Measurements from ENCODE around the gene KLHL26.
A peak's percentile ranks its signal among the peaks of the same experiment; 100 is the strongest.
"Not testable (repeated sequence)": the region's sequence is repeated elsewhere in the genome, so short reads cannot be mapped to it uniquely, and the experiment has no call there.

Gene KLHL26

GRCh38 chr19:18594096-18594823 lies 42.6 kb upstream of the KLHL26 start:
- peak overlapping the region; percentile 75 for H3K4me3 Mint-ChIP-seq
- DNase-seq (ENCODE audit: low spot score in 2 of 2) (peak; percentile 58 to 60), ATAC-seq (replicated peaks; ENCODE audit: extremely low read depth, poor library complexity, severe bottlenecking) (peak; percentile 50)
- no peaks in the 10 kb centered on the region for H3K9me3 Mint-ChIP-seq
- peaks cover 13% of the 10 kb centered on the region for H3K36me3 Mint-ChIP-seq (ENCODE audit: insufficient read depth)
- H3K27ac Mint-ChIP-seq (ENCODE audit: low read depth): no peak overlapping the region
- peaks cover 23% of the 10 kb centered on the region for H3K4me1 Mint-ChIP-seq
- H3K27me3 Mint-ChIP-seq: no peaks in the 10 kb centered on the region

GRCh38 chr19:18594824-18595373 lies 41.9 kb upstream of the KLHL26 start:
- Mint-ChIP-seq H3K36me3 (ENCODE audit: insufficient read depth) (peaks cover 12% of the 10 kb centered on the region), H3K4me1 (peaks cover 18% of the 10 kb centered on the region), H3K9me3 (no peaks in the 10 kb centered on the region), H3K4me3 (peak overlapping the region; percentile 75), H3K27me3 (no peaks in the 10 kb centered on the region), H3K27ac (ENCODE audit: low read depth) (no peak overlapping the region)
- ATAC-seq (replicated peaks; ENCODE audit: extremely low read depth, poor library complexity, severe bottlenecking) (no peak), DNase-seq (ENCODE audit: low spot score in 2 of 2) (no peak)

GRCh38 chr19:18595475-18595874 lies 41.4 kb upstream of the KLHL26 start:
- DNase-seq (ENCODE audit: low spot score in 2 of 2): no peak
- Mint-ChIP-seq H3K36me3 (ENCODE audit: insufficient read depth) (peaks cover 10% of the 10 kb centered on the region), H3K27ac (ENCODE audit: low read depth) (no peak overlapping the region), H3K4me1 (peaks cover 14% of the 10 kb centered on the region), H3K27me3 (no peaks in the 10 kb centered on the region), H3K9me3 (no peaks in the 10 kb centered on the region), H3K4me3 (peak overlapping the region; percentile 75)
- no peak for ATAC-seq (replicated peaks; ENCODE audit: extremely low read depth, poor library complexity, severe bottlenecking)

GRCh38 chr19:18596752-18597157 lies 40.1 kb upstream of the KLHL26 start:
- Mint-ChIP-seq H3K4me1 (peaks cover 10% of the 10 kb centered on the region), H3K36me3 (ENCODE audit: insufficient read depth) (peaks cover 5% of the 10 kb centered on the region), H3K27me3 (peaks cover 5% of the 10 kb centered on the region), H3K4me3 (no peak overlapping the region), H3K27ac (ENCODE audit: low read depth) (no peak overlapping the region), H3K9me3 (no peaks in the 10 kb centered on the region)
- DNase-seq (ENCODE audit: low spot score in 2 of 2) (no peak), ATAC-seq (replicated peaks; ENCODE audit: extremely low read depth, poor library complexity, severe bottlenecking) (no peak)

- ATAC-seq (replicated peaks; ENCODE audit: extremely low read depth, poor library complexity, severe bottlenecking) (no peak), DNase-seq (ENCODE audit: low spot score in 2 of 2) (no peak)
- Mint-ChIP-seq H3K4me1 (peaks cover 12% of the 10 kb centered on the region), H3K27ac (ENCODE audit: low read depth) (no peak overlapping the region), H3K9me3 (no peaks in the 10 kb centered on the region), H3K36me3 (ENCODE audit: insufficient read depth) (peaks cover under 1% of the 10 kb centered on the region), H3K4me3 (no peak overlapping the region), H3K27me3 (peaks cover 18% of the 10 kb centered on the region)
Observed at GRCh38 chr19:18597809-18598660, 38.8 kb upstream of the KLHL26 start.

GRCh38 chr19:18599485-18599884 lies 37.3 kb upstream of the KLHL26 start:
- Mint-ChIP-seq H3K27me3 (peaks cover 27% of the 10 kb centered on the region), H3K4me3 (no peak overlapping the region), H3K9me3 (no peaks in the 10 kb centered on the region), H3K36me3 (ENCODE audit: insufficient read depth) (no peaks in the 10 kb centered on the region), H3K4me1 (peaks cover 15% of the 10 kb centered on the region), H3K27ac (ENCODE audit: low read depth) (no peak overlapping the region)
- ATAC-seq (replicated peaks; ENCODE audit: extremely low read depth, poor library complexity, severe bottlenecking): no peak
- no peak for DNase-seq (ENCODE audit: low spot score in 2 of 2)

GRCh38 chr19:18600692-18601397 lies 36.0 kb upstream of the KLHL26 start:
- H3K4me3 Mint-ChIP-seq; DNase-seq (ENCODE audit: low spot score in 2 of 2); ATAC-seq (replicated peaks; ENCODE audit: extremely low read depth, poor library complexity, severe bottlenecking); H3K9me3 Mint-ChIP-seq; H3K36me3 Mint-ChIP-seq (ENCODE audit: insufficient read depth); H3K27ac Mint-ChIP-seq (ENCODE audit: low read depth): not testable (repeated sequence)
- Mint-ChIP-seq H3K4me1 (peaks cover 16% of the 10 kb centered on the region), H3K27me3 (peaks cover 41% of the 10 kb centered on the region)

GRCh38 chr19:18601875-18602274 lies 35.0 kb upstream of the KLHL26 start:
- Mint-ChIP-seq H3K27ac (ENCODE audit: low read depth) (no peak overlapping the region), H3K27me3 (peaks cover 41% of the 10 kb centered on the region), H3K9me3 (no peaks in the 10 kb centered on the region), H3K4me1 (peaks cover 12% of the 10 kb centered on the region), H3K36me3 (ENCODE audit: insufficient read depth) (peaks cover 3% of the 10 kb centered on the region), H3K4me3 (no peak overlapping the region)
- DNase-seq (ENCODE audit: low spot score in 2 of 2) (no peak), ATAC-seq (replicated peaks; ENCODE audit: extremely low read depth, poor library complexity, severe bottlenecking) (no peak)

GRCh38 chr19:18603255-18603957 lies 33.4 kb upstream of the KLHL26 start:
- peak; percentile 52 for ATAC-seq (replicated peaks; ENCODE audit: extremely low read depth, poor library complexity, severe bottlenecking)
- Mint-ChIP-seq H3K4me1 (peaks cover 12% of the 10 kb centered on the region), H3K27me3 (peaks cover 54% of the 10 kb centered on the region), H3K36me3 (ENCODE audit: insufficient read depth) (peaks cover 3% of the 10 kb centered on the region), H3K9me3 (no peaks in the 10 kb centered on the region), H3K4me3 (no peak overlapping the region), H3K27ac (ENCODE audit: low read depth) (no peak overlapping the region)
- DNase-seq (ENCODE audit: low spot score in 2 of 2): no peak

GRCh38 chr19:18603958-18604819 lies 32.6 kb upstream of the KLHL26 start:
- Mint-ChIP-seq H3K9me3 (no peaks in the 10 kb centered on the region), H3K27me3 (peaks cover 62% of the 10 kb centered on the region), H3K4me1 (peaks cover 12% of the 10 kb centered on the region), H3K36me3 (ENCODE audit: insufficient read depth) (peaks cover 3% of the 10 kb centered on the region), H3K27ac (ENCODE audit: low read depth) (no peak overlapping the region), H3K4me3 (no peak overlapping the region)
- DNase-seq (ENCODE audit: low spot score in 2 of 2) (no peak), ATAC-seq (replicated peaks; ENCODE audit: extremely low read depth, poor library complexity, severe bottlenecking) (no peak)

- ATAC-seq (replicated peaks; ENCODE audit: extremely low read depth, poor library complexity, severe bottlenecking) (no peak), DNase-seq (ENCODE audit: low spot score in 2 of 2) (no peak)
- H3K27ac Mint-ChIP-seq (ENCODE audit: low read depth): no peak overlapping the region
- peaks cover 3% of the 10 kb centered on the region for H3K36me3 Mint-ChIP-seq (ENCODE audit: insufficient read depth)
- H3K4me3 Mint-ChIP-seq: no peak overlapping the region
- peaks cover 12% of the 10 kb centered on the region for H3K4me1 Mint-ChIP-seq
- H3K27me3 Mint-ChIP-seq: peaks cover 68% of the 10 kb centered on the region
- H3K9me3 Mint-ChIP-seq: no peaks in the 10 kb centered on the region
Observed at GRCh38 chr19:18604820-18605159, 32.0 kb upstream of the KLHL26 start.

All from central memory CD8-positive, alpha-beta T cell (primary cell).